ENCODE data around the gene ARMH4.

ARMH4 gene, protein sequence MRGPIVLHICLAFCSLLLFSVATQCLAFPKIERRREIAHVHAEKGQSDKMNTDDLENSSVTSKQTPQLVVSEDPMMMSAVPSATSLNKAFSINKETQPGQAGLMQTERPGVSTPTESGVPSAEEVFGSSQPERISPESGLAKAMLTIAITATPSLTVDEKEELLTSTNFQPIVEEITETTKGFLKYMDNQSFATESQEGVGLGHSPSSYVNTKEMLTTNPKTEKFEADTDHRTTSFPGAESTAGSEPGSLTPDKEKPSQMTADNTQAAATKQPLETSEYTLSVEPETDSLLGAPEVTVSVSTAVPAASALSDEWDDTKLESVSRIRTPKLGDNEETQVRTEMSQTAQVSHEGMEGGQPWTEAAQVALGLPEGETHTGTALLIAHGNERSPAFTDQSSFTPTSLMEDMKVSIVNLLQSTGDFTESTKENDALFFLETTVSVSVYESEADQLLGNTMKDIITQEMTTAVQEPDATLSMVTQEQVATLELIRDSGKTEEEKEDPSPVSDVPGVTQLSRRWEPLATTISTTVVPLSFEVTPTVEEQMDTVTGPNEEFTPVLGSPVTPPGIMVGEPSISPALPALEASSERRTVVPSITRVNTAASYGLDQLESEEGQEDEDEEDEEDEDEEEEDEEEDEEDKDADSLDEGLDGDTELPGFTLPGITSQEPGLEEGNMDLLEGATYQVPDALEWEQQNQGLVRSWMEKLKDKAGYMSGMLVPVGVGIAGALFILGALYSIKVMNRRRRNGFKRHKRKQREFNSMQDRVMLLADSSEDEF

DNA sequence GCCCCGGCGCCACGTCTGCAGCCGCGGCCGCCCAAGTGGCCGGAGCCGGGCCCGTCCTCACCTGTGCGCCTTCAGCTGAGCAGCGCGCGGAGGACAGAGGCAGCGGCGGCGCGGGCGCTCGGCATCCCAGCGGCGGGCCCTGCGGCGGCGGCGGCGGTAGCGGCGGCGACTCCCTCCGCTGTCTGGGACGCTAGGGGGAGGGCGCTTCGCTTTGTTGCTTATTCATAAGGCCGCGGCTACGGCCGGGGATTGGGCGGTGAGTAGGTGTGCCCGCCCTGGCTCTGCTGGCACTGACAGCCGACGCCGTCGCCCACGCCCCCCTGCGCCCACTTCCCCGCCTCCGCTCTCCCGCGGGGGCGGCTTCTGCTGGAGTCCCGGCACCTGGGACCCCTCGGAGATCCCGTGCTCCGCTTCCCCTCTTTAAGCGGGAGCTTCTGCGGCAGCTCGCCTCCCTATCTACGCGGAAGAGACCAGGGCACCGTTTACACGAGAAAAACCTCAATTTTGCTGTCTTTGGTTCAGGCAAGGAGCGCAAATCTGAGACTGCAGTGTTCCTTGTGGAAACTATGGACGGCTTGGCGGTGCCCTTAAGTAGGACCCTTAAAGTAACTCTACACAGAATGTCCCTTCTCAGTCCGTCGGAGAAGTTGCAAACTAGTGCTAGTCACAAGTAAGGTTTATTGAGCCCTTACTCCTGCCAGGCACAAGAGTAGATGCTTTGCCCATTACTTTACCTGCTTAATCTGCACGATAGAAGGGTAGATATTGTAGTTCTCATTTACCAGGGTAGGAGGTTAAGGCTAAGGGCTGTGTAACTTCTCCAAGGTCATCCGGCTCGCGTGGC lies at the start of gene ARMH4:
Gene ARMH4, minus strand, starts transcription at position 200 of the 844 bp plus-strand sequence. CDS start 12,855 bp downstream, outside the sequence.
- DNase-seq = peak; percentile 81

DNA sequence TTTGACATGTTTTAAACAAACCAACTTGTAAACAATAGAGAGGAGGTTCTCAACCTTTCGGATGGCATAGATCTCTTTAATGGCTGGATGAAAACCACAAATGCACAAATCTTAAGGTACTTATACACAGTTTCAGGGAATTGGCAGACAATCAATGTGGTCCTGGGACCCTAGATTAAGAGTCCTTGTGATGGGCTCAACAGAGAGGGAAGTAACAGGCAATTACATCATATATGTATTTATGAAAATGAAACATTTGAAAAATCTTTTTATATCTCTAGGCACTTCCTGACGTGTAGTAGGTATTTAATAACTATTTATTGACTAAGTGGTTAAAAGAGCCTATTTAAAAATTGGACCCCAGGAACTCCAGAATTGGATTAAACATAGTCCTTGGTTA lies 48.8 kb upstream of the ARMH4 start:
- DNase-seq = no peak

DNA sequence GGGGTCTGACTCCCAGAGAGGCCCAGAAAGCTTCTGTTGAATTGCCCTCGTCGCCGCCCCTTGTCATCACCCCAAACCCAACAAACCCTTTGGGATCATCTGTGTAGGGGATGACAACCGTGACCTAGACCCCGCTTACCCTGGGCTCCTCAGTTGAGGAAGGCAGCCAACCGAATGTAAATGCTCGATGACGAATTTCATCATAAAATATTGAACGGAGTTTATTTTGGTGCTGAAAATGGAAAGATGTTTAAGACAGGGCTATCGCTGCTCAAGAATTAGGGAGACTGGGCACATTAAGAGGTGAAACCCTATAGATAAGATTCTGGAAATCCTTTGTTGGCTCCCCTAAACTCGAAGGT lies 48.4 kb upstream of the ARMH4 start:
- no peak for DNase-seq

DNA sequence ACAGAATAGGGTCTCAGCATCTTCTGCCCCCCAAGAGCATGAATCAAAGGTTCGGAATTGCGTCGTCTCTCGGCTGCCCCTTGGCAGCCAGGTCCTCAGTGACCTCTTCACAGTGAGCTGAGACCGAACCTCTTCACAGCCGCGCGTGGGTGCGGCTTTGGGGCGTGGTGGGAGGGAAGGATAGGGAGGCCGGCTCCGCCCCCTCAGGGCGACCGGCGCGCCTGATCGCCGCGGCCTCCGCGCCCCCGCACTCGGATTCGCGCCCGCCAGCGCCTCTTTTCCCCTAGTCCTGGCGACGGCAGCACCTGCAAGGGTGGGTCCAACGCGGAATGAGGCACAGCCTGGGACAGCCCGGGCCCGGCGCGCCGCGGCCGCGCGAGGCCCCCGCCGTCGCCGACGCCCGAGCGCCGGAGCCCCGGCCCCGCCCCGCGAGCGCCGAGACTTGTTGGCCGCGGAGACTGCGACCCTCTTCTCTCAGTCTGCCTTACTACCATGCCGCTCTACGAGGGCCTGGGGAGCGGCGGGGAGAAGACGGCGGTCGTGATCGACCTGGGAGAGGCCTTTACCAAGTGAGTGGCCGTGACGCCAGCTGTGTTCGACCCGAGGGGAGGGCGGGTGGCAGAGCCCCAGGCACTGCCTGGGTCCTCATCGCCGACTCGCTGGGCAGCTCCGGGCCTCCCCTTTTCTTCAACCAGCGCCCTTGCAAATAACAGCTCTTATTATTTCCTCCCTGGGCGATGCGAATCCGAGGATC lies 47.9 kb upstream of the ARMH4 start, which contains the start of gene ACTR10:
Gene ACTR10, plus strand, starts transcription at position 424 of the 754 bp plus-strand sequence. Its CDS starts 69 bp downstream, at position 493.
- DNase-seq = peak; percentile 89

DNA sequence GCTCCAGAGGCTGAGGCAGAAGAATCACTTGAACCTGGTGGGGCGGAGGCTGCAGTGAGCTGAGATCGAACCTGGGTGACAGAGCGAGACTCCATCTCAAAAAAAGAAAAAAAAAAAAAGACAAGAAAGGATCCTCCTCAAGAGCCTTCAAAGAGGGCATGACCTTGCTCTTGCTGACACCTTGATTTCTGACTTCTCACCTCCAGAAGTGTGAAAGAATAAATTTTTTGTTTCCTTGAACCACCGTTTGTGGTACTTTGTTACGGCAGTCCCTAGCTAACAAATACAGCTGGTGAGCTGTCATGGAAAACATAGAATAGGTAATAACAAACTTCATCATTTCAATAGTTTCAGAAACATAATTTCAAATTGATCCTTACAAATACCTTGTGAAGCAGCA lies 46.1 kb upstream of the ARMH4 start:
- no peak for DNase-seq

DNA sequence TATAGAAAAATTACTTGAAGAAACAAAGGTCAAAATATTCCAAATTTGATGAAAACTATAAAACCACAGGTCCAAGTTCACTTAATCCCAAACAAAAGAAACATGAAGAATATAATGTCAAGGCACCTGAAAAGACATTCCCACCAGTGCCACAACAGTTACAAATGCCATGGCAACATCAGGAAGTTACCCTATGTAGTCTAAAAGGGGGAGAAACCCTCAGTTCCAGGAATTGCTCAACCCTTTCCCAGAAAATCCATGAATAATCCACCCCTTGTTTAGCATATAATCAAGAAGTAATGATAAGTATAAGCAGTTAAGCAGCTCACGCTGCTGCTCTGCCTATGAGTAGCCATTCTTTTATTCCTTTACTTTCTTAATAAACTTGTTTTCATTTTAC lies 44.2 kb upstream of the ARMH4 start:
- no peak for DNase-seq

DNA sequence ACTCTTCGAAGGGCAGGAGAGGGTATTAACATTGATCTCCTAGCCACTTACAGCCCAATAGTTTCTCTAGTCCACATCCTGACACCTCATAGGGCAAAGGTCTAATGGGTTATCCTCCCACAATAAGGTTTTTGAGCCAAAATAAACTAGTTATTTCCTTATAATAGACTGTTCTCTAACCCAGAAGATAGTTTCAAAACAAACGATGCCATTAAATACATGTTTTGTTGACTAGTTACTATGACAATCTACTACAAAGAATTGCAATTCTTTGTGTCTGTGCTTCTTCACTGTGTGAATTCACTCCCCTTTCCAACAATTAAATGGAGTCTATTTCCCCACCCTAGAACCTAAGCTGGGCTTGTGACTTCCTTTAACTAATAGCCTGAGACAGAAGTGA lies 41.5 kb upstream of the ARMH4 start:
- DNase-seq = no peak

DNA sequence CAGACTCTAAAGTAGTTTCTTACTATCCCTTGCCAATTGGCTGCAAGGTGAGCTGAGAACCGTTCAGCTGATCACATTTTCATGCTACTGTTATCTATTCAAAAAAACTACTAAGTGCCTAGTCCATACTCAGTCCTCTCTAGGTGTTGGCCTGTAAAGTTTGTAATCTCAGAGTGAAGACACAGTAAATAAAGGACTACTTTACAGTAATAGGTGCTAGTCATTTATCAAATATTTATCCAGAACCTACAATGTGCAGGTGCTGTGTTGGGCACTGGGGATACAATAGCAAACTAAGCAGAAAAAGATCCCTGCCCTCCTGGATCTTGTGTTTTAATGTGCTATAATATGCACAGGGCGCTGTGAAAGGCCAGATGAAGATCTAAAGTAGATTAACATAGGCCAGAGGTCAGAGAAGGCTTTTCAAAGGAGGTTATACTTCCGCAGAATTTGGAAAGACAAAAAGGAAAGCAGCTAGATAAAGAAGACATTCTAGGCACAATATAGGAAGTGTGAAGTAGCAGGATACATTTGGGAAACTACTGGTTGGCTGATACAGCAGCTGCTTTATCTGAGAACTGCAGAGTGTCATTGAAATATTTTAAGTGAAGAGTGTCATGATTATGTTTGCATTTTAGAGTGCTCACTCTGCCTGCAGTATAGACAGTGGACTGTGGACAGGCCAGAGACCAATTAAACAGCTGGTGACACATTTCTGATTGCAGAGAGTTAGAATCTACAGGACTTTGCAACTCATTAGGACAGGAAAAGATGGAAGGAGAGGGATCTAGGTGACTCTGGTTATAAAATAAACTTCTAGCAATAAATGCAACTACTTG lies 40.0 kb upstream of the ARMH4 start:
- DNase-seq = no peak

DNA sequence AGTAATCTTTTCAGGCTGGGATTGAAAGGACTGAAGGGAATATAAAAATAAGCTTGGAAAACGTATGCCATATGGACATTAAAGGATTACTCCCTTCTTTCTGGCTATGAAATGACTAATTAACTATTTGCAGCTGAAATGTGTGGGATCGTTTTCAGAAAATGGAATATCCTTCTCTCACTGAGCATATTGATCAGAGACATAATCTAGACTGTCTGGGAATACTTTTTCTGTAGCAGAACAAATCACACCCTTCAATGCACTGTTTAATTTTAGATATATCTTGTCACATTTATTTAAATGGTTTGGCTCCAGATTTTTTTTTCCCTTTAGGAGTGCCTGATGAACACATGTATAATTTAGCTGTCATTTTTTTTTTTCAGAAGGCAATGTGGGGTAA lies 37.2 kb upstream of the ARMH4 start:
- no peak for DNase-seq

DNA sequence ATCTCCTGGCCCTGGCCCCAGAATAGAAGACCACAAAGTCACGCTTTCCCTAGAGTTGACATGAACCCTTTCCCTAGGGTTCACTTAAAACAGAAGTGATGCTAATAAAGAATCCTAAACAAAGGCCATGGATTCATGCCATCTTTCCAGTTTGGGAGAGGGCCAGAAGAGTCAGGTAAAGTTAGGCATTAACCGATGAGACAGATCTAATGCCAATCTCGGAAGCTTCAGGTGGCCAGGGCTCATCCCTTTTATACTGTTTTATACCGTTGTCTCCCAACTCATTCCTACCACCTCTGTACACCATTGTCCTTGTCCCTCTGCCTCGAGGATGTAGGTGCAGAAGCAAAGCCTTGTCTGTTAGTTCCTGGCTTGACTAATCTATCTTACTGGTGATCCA lies 25.1 kb upstream of the ARMH4 start:
- no peak for DNase-seq

DNA sequence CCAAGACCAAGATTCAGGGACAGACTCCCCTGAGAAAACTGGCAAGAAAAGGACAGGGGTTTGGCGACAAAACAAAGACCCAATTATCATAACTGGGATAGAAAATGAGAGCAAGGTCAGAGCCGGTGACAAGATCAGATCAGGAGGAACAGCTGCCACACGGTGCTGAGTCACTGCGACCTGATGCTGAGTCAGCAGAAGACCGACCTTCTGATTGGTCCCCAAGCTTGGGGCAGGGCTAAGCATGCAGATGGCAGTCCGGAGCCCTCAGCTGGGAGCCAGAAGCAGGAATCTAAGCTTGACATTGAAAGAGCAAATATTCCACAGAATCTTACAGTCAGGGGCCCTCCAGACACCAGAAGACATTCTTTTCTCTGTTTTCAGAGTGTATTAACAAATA lies 19.1 kb upstream of the ARMH4 start:
- peak; percentile 72 for DNase-seq

DNA sequence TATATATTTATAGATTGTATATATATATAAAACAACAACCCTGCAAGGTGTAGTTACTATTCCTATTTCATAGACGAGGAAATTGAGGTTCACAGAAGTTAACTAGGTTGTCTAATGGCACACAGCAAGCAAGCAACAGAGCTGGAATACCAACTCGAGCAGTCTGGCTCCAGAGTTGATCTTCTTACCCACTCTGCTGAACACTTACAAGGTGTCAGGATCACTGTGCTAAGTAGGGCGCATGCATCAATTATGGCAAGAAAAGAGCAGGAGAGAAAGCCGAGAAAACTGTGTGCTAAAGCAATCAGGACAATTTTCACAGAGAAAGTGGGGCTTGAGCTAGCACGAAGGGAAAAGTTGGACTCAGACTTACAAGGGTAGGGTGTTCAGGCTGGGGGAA lies 15.9 kb upstream of the ARMH4 start:
- no peak for DNase-seq

DNA sequence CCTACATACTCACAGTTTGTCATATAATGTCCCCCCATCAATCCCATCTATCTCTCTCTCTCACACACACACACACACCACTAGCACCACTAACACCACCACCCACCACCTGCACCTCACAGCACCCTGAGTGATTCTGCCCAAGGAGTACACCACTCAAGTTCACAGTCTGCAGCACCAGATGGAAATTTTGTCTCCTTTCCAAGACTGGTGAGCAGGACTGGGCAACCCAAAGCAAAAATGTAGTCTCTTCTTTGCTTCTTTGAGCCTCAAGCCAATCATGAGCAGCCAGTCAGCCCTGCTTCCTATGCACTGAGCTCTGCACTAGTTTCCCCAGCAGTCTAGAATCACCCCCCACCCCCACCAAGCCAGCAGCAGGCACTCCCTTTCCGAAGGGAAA lies 15.0 kb upstream of the ARMH4 start:
- DNase-seq = no peak

DNA sequence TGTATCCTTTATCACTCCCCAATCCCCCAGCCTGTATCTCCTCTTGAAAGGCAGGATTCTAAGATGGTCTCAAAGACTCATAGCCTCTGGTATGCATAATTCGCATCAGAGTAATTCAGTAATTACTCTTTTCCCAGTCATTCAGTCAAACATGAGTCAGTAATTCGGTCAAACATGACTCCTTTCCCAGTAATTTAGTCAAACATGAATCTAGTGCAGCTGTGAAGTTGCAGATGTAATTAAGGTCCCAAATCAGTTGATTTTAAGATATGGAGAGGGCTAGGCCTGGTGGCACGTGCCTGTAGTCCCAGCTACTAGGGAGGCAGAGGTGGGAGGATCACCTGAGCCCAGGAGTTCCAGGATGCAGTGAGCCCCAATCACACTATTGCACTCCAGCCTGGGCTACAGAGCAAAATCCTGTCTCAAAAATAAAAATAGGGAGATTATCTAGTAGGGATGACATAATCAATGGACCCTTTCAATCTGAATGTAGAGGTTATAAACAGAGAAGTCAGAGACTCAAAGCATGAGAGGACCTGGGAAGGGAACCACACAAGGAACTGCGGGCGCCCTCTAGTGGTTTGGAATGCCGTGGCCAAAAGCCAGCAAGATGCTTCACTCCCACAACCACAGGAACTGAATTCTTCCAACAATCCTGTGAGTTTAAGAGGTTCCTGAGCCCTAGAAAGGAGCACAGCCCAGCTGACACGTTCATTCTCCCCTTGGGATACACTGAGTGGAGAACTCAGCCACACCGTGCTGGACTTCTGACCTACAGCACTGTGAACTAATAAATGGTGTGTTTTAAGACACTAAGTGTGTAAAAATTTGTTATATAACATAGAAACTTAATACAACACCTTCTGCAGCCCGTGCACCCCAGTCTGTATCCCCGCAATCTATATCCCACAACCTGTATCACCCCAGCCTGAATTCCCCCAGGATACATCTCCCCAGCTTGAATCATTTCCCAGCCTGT lies 14.3 kb upstream of the ARMH4 start:
- peak; percentile 64 for DNase-seq

DNA sequence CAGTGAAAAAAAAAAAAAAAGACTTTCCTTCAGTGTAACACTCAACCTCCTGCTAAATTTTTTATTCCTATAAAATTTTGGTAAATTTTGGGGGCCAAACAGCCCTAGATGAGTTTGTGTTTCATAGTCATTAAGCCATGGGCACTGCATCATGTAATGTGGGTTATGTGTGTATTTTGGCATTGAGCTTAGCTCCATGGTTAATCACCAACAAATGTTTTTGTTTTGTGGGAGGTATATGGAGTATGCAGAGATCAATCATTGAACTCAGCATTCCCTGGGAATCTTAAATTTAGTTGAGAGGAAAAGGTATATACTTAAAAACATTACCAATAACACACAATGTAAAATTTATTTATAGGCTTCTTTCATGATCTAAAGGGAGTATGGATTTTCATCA lies 8.5 kb upstream of the ARMH4 start:
- DNase-seq = no peak

DNA sequence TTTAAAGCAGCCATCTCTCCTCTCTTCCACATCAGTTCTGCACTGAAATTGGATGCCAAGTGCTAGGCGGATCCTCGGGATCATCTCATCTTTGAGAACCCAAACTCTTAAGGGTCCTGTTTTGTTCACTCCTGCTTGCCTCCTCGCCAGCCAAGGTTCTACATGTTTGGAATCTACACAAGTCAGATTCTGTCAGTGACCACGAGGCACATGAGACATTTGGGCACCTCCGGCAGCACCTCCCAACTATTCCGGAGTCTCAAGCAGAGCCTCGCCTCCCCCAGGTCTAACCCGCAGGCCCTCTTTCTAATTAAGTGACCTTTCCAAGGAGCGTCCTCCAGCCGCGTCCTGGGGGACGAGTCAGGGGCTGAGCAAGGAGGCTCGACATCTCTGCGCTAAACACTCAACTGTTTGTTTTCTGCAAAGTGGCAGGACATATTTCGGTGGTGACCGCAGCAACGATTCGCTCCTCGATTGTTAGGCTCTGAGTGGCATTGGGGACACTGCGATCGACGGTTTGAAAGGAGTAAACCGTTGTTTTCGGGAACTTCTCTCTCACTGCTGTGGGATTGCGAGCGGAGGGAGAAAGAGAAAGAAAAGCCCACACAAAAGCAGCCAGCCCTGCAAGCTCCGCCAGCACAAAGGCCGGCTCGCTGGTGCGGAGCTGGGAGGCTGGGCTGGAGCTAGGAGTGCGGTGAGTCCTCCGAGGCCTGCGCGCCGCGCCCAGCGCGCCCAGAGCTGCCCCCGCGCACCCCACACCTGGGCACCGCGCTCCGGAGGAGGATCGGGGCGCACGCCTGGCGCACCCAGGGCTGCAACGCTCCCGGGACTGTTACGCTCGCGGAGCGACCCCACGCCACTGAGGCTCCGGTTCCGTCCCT lies 640 bp downstream of the ARMH4 start:
- DNase-seq = no peak

DNA sequence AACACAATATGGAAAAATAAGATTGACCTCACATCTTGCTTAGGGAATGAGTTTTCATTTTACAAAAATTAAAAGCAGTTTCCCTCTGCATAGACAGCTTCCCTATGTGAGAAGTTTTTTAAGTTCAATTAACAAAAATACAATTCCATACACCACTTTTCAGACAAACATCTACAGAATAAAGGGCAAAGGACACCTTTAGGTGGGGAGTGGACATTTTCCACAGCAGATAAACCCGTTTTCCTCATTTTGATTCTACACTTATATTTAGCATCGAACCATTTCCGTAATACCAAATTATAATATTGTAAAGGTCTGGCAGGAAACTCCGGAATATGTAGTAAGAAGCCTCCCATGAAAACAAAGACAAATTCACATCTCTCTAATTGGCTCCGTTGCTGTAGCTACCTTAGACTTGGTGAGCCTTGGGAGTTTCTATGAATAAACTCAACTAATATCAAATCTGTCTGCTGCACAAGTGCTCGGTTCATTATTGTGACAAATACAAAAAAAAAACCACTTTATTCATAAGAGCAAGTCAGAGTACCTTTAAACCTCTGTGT lies 1.7 kb downstream of the ARMH4 start:
- no peak for DNase-seq

DNA sequence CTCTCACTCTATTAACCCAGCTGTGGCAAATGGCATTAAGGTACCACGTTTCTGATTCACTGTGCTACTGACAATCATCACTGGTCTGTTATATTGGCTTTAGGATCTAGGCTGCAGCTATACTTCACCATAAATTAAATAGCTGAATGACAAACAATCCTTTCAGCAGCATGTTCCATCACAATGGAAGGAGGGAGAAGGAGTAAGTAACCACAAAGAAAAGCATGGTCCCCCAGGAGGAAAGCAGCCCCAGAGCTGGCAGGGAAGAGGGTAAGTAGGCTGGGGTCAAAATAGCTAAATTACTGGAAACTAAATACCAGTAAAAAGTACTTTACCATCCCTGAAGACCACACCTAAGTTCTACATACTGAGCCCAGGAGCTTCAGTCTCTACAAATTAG lies 2.8 kb downstream of the ARMH4 start:
- DNase-seq = no peak

DNA sequence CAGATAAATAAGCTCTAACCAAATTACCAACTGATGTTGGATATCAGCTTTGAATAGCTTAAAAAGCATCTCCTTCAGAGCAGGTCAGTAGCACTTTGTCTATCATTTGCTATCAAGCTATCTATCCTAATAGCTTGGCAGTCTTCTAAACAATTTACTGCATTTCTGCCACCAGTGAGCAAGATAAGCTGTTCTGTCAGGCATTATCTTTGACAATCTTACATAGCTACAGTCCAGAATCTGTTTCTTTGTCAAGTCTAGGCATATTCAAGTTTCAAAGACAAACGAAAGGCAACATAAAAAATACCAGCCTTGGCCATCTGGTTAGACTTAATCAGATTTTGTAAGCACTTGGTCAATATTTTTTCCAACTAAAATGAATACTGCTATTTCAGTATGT lies 5.6 kb downstream of the ARMH4 start:
- DNase-seq = no peak

All from activated CD4-positive, alpha-beta T cell treated with anti-CD3 and anti-CD28 coated beads, Interleukin-2, amount 50 U/mL, for 16 hours (primary cell).